HG02588 (cell line): ENCODE results near the gene SMPD3.

Experiments
- ATAC-seq: cut with Tn5 transposase; IDR thresholded peaks from one replicate; pipeline ENCODE4 v1.9.1; 2021; ENCODE audit warnings: mild to moderate bottlenecking, moderate library complexity; ENCODE audit not compliant: unreplicated experiment

SMPD3 gene

DNA sequence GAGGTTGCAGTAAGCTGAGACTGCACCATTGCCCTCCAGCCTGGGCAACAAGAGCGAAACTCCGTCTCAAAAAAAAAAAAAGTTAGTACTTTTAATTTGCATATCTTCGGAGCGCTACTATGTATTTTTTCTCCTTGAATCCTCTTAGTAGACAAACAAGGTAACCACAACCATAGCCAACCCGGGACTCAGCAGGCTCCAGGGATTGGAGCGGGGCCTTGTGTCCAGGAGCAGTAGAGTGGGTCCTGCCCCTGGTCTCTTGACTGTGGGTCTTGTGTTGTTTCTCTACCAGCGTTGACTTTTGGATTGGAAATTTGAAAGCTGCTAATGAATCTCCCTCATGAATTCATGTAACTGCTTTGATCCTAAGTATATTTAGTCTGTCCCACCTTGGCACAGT, 105.2 kb downstream of the SMPD3 start:
- ATAC-seq, result no peak

GRCh38 chr16:68342620-68343019, 105.7 kb downstream of the SMPD3 start:
- no peak for ATAC-seq

GRCh38 chr16:68339214-68339613, 109.1 kb downstream of the SMPD3 start:
- ATAC-seq, result no peak

- no peak for ATAC-seq
Measured at GRCh38 chr16:68338326-68339119, 109.8 kb downstream of the SMPD3 start.

DNA sequence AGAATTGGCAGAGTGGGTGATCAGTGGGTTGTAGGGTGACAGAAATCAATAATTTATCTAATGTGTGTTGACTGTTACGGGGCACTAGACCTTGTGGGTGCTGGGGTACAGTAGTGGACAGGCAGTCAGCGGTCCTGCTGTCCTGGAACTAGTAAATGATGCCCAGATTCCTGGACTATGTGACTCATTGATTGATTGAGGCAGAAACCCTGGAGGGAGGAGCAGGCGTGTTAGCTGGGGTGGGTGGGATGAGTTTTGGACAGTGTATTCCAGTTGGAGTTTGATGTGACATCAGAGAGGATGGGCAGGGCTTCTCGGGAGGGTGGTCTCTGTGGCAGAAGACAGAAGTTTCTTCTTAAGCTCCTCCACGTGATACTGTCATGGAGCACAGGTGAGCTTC, 113.1 kb downstream of the SMPD3 start:
- no peak for ATAC-seq

GRCh38 chr16:68332411-68333121, 115.7 kb downstream of the SMPD3 start:
- ATAC-seq, result no peak

- no peak for ATAC-seq
Measured at GRCh38 chr16:68331879-68332410, 116.4 kb downstream of the SMPD3 start.

GRCh38 chr16:68328860-68329390, 119.4 kb downstream of the SMPD3 start:
- ATAC-seq, result no peak

GRCh38 chr16:68328151-68328859, 120.0 kb downstream of the SMPD3 start:
- no peak for ATAC-seq

GRCh38 chr16:68324780-68325357, 123.4 kb downstream of the SMPD3 start:
- no peak for ATAC-seq

- no peak for ATAC-seq
Measured at GRCh38 chr16:68324336-68324735, 124.0 kb downstream of the SMPD3 start.

DNA sequence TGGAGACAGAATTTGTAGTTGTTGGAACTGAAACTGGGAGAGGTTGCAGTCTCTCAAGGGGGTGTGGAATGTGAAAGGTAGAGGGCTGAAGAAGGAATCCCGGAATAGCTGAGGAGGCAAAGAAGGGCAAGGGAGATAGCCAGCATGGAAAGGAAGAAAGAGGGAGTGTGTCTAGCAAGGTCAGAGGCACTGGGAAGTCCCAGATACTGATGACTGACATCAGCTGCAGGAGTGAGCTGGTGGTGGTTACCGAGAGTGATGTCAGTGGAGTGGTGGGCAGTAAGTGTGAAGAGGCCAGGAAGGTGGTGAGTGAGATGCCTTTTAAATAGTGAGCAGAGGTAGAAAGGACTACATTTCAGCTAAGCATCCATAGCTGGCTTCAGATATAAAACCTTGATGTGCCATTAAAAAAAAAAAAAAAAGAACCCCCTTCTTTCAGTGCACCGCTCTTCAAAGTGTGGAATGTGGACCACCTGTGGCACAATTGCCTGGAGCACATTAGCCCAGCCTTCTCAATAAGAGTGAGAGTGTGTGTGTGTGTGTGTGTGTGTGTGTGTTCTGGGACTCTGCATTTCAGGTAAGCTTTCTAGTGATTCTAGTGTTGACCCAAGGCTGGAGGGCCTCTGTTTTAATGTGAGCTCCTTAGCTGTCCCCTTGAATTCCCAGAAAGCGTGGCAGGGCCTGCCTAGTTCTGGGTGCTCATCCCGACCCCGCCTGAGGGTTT, 129.0 kb downstream of the SMPD3 start:
- peak; percentile 69 for ATAC-seq

DNA sequence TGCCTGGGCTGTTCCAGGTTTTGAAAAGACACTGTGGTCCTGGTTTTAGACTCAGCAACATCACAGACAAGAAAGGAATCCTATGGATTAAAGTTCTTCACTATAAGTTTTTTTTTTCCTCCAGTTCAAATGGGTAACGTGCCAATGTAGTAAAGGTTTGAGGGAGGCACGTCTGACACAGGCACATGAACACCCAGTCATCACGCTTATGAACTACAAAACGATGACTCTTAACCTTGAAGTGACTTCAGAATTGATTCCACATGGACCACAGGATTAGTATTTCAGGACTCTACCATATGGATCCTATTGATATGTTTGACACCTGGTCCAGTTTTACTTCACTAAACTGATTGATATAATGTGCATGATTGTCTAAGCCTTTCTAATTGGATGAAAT, 135.2 kb downstream of the SMPD3 start:
- no peak for ATAC-seq

DNA sequence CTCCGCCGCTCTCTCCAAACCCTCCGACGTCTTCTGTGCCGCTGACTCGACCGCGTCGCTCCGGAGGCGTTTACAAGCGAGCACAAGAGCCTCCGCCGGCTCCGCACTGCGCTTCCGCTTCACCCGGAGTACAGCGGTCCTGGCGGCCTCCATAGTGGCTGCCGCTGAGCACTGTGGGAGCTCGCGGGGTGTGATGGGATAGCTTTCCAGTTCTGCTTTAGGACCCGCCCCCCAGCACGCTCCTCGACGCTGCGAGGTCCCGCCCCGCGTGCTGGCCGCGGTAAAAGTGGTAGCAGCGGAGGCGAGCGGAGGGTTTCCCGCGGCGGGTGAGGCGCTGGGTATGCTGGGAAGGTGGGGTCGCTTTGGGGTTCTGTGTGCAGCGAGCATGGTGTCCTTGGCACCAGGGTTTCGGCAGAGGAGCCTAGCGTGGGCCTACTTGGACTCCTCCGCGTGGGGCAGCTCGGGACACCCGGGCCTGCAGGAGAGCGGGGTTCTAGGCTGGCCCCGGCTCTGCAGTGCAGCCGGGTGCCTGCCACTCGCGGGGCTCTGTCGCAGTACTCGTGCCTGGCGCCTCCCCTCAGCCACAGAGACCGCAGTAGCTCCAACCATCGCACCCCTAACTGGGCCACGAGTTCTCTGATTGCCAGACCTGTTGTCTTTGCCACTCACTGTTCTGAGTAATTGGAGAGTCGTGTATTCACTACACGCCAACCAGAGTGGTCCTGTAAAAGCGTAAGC, 137.4 kb downstream of the SMPD3 start, which contains the start of the genes PRMT7 and SLC7A6OS:
Gene PRMT7 (plus strand): TSS at position 246 of the 738 bp plus-strand sequence. CDS start 4,961 bp downstream, outside the sequence.
Gene SLC7A6OS (minus strand): TSS at position 173 of the 738 bp plus-strand sequence. CDS start 20 bp downstream, at position 153.
- ATAC-seq, result peak; percentile 95

- no peak for ATAC-seq
Measured at GRCh38 chr16:68310437-68310773, 137.9 kb downstream of the SMPD3 start.

DNA sequence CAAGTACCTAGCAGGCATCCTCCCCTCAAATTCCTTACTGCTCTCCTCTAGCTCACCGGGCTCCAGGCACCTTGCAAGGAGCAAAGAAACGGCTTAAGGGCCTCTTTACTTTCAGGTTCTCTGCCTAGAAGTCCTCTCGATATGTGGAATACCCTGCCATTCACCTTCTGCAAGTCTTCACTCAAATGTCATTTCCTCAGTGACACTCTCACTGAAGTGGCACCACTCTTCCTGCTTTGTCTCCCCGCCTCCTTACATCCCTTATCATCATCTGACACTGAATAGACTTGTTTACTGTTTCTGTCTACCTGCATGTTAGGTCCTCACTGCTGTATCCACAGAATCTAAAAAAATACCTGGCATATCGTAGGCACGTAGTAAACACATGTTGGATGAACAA, 138.5 kb downstream of the SMPD3 start:
- no peak for ATAC-seq
